HG03432 (cell line): ENCODE measurements around the gene SHC3.
"Not testable (repeated sequence)": the region's sequence is repeated elsewhere in the genome, so short reads cannot be mapped to it uniquely, and the experiment has no call there.

Source experiments
- ATAC-seq: cut with Tn5 transposase; IDR thresholded peaks from one replicate; pipeline ENCODE4 v1.9.1; 2021; ENCODE audit warnings: mild to moderate bottlenecking, moderate library complexity; ENCODE audit not compliant: unreplicated experiment

Gene SHC3, protein sequence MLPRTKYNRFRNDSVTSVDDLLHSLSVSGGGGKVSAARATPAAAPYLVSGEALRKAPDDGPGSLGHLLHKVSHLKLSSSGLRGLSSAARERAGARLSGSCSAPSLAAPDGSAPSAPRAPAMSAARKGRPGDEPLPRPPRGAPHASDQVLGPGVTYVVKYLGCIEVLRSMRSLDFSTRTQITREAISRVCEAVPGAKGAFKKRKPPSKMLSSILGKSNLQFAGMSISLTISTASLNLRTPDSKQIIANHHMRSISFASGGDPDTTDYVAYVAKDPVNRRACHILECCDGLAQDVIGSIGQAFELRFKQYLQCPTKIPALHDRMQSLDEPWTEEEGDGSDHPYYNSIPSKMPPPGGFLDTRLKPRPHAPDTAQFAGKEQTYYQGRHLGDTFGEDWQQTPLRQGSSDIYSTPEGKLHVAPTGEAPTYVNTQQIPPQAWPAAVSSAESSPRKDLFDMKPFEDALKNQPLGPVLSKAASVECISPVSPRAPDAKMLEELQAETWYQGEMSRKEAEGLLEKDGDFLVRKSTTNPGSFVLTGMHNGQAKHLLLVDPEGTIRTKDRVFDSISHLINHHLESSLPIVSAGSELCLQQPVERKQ

GRCh38 chr9:89177944-89178829, at the start of gene SHC3:
SHC3 (minus strand) TSS chr9:89178818; CDS start chr9:89178460, 358 bp downstream.
- ATAC-seq, result no peak

- ATAC-seq, result no peak
Observed at GRCh38 chr9:89225991-89226471, 47.4 kb upstream of the SHC3 start.

GRCh38 chr9:89225587-89225986, 47.0 kb upstream of the SHC3 start:
- ATAC-seq, result no peak

- no peak for ATAC-seq
Observed at GRCh38 chr9:89225036-89225435, 46.4 kb upstream of the SHC3 start.

DNA sequence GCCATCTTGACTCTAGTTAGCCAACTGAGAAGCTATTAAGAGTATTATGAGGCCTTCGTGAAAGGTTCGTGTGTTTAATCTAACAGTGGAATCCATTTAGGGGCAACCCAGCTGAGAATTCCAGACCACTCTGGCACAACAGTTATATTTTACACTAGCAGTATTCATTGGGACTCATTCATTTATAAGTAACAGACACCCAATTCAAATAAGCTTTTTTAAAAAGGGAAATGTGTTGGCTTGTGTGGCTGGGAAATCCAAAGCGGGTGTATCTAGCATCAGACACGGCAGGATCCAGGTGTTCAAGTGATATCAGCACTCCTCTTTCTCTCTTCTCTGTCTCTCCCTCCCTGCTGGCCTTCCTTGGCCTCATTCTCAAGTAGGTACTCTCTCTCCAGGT, 46.0 kb upstream of the SHC3 start:
- no peak for ATAC-seq

GRCh38 chr9:89223396-89223977, 44.9 kb upstream of the SHC3 start:
- no peak for ATAC-seq

GRCh38 chr9:89219637-89220036, 41.0 kb upstream of the SHC3 start:
- ATAC-seq, result no peak

DNA sequence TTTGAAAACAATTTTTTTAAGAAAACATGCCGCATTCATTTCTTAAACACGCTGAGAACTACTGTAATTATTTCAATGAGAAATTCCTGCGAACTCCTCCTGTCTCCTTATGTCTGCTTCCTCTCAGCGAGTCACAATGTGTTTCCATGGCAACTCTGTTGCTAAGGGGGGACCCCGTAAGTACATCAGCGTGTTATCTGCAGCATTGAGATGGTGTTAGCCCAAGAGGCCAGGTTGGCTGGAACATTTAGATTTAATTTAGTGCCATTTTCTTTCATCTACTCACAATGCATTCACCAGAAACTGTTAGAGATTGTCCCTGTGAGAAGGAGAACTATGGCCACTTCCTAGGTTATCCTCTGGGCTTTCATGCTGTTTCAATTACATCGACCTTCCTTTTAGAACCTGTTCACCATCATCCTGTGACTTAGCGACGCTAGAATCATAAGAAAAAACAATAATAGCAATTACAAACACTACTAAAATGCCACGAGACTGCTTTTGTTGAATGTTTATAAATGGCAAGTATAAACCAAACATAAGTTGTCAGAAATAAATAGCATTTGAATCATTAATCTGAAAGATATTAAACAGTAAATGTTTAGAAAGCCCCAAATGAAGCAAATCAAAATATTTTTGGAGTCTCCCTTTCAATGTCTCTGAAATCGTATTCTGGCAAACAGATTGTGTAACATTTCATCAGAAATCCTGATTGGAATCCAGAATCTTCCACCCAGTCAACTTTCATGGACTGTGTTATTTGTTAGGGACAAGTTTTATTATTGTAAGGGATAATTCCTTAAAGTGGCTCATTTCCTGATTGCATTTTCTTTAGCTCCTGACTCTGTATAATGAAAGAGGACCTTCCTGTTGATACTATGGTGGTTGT, 39.7 kb upstream of the SHC3 start:
- no peak for ATAC-seq

DNA sequence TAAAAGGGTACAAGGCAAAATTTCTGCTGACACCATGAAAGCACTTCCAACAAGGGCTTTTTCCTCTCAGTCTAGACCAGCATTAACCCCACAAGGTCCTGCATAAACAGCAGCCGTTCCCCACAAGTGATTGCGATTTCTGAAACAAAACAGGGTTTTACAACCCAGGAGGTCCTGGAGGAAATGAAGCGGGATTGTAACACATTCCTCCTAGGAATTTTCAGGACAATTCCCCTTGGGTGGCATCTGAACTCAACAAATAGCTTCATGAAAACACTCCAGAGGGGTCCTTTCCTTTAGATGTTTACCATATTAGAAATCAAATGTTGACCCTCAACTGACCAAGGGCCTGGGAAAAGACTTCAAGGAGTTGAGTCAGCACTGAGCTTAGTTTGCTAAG, 36.7 kb upstream of the SHC3 start:
- ATAC-seq, result no peak

GRCh38 chr9:89213396-89213880, 34.8 kb upstream of the SHC3 start:
- no peak for ATAC-seq

DNA sequence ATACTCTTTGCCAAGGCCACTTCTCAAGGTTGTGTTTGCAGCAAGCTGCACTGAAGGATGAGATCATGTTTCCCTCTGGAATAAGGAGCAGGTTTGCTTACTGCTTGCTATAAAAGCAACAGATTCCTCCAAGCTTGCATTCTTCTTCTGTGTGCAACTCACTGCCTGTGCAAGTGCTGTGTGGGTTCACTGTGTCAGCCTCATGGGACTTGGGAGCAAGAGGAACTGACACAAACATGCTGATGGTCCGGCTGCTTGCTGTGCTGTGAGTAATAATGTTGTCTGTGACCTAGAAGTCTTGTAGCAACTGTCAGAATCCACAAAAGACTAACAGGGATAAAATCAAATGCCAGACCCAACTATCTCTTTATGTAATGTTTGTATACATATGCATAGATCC, 33.6 kb upstream of the SHC3 start:
- ATAC-seq, result no peak

DNA sequence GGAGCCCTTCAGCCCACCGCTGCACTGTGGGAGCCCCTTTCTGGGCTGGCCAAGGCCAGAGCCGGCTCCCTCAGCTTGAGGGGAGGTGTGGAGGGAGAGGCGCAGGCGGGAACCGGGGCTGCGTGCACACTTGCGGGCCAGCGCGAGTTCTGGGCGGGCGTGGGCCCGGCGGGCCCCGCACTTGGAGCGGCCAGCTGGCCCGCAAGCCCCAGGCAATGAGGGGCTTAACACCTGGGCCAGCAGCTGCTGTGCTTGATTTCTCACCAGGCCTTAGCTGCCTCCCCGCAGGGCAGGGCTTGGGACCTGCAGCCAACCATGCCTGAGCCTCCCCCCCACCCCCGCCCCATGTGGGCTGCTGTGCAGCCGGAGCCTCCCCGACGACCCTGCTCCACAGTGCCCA, 30.7 kb upstream of the SHC3 start:
- ATAC-seq, result not testable (repeated sequence)

GRCh38 chr9:89207026-89207425, 28.4 kb upstream of the SHC3 start:
- ATAC-seq, result no peak

GRCh38 chr9:89204801-89205200, 26.2 kb upstream of the SHC3 start:
- ATAC-seq, result no peak

DNA sequence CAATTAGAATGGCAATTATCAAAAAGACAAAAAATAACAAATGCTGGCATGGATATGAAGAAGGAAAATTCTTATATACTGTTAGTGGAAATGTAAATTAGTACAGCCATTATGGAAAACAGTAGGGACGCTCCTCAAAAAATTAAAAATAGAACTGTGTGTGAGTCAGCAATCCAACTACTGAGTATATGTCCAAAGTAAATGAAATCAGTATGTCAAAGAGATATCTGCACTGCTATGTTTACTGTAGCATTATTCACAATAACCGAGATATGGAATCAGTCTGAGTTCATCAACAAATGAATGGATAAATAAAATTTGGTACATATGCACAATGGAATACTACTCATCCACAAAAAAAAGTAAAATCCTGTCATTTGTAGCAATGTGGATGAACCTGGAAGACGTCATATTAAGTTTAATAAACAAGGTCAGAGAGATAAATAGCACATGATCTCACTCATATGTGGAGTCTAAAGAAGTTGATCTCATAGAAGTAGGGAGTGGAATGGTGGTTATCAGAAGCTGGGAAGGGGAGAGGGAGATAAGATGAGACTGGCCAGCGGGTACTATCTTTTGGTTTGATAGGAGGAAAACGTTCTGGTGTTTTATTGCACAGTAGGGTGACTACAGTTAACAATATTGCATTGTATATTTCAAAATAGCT, 16.6 kb upstream of the SHC3 start:
- no peak for ATAC-seq

DNA sequence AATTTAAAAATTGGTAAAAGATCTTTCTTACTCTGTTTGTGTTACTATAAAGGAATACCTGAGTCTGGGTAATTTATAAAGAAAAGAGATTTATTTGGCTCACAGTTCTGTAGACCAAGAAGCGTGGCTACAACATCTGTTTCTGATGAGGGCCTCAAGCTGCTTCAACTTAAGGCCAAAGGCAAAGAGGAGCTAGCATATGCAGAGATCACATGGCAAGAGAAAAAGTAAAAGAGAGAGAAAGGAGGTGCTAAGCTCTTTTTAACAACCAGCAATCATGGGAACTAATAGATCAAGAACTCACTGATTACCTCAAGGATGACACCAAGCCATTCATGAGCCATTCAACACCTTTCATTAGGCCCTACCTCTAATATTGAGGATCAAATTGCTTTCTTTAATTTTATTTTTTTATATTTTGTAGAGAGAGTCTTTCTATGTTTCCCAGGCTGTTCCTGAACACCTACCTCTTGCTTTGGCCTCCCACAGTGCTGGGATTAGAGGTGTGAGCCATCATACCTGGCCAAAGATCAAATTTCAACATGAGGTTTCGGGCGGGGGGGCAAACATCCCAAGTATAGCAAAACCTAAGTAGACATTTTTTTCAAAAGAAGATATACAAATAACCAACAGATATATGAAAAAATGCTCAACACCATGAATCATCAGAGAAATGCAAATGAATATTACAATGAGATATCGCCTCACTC, 16.0 kb upstream of the SHC3 start:
- no peak for ATAC-seq

GRCh38 chr9:89191004-89191403, 12.4 kb upstream of the SHC3 start:
- no peak for ATAC-seq

DNA sequence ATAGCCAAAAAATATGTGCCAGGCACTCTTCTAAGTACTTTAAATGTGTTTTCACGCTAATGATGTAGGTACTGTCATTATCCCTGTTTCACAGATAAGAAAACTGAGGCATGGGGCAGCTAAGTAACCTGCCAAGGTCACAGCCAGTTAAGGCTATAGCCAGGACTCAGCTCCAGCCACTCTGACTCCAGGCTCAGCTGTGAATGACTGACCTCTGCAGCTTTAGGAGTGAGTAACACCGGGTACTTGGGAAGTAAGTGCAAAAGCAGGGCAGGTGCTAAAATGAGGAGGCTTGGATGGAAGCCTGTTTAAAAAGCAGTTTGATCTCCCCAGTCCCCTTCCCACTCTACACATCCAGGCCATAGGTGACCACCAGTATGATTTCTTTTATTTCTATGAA, 10.6 kb upstream of the SHC3 start:
- no peak for ATAC-seq

- ATAC-seq, result no peak
Observed at GRCh38 chr9:89187950-89188349, 9.3 kb upstream of the SHC3 start.
